ENCODE data around the gene KCNQ4.

DNA sequence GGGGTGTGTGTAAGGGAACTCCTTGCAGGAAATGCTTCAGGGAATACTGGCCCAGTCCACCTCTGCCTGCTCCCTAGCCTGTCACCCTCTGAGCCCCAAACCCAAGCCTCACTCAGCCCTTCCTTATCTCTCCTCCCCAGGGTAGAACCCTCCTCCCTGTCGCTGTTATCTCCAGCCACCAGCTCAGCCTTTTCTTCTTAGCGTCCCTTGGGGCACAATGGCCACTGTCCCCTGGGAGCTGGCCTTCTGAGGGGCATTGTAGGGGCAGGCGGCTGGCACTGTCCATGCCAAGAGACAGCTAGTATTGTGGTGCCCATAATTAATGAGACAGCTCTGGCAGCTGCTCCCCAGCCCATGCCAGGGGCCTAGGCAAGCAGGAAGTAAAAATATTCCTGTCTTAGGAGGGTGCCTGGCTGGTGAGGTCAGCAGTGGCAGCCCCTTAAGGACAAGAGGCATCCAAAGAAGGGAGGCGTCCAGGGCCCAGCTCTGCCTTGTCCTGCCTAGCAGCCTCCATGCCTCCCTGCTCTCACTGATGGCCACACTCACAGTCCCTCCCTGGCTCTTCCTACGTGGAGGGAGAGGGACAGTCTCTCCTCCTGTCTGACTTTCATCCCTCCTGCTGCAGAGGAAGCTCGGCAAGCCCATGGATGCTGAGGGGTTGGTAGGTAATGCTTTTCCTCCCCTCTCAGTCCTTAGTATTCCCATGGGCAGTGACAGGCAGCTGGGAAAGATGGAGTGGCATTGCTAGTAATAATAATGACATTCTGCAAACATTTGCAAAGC is 37.5 kb downstream of the KCNQ4 start:
- no peak for TF ChIP-seq TAF1 (IDR thresholded peaks at IDR 0.05; ENCODE audit: borderline replicate concordance, low read depth, low read length)
- no peak for TF ChIP-seq POLR2AphosphoS5 (IDR thresholded peaks at IDR 0.05; ENCODE audit: low read depth, low read length)

Measured in GM12892 (cell line).